ENCODE measurements around the gene COBL. TPM values are rescaled to one million over a fixed set of nuclear protein-coding genes. Genes with fewer than 3 reads are reported as not detected.

The COBL gene
- total and polyA plus RNA-seq, 2 donors (not counting 3 experiments of a cell fraction or from before 2014, with no cell fraction given), result 0.11 TPM; not detected in 1

- H3K9ac ChIP-seq (replicated peaks; ENCODE audit: extremely low read depth, insufficient read depth, low read length), result no peak overlapping the region
- FAIRE-seq (no peak), DNase-seq (ENCODE audit: low read depth, low spot score) (no peak)
- H4K20me1 ChIP-seq (replicated peaks; ENCODE audit: control insufficient read depth, extremely low read depth, insufficient read depth, low read length), result no peaks in the 10 kb centered on the region
- BruUV-seq (replicated peaks), result no TSS peak
- intact Hi-C loops (cut with micrococcal nuclease) (no loop called here), dilution Hi-C loops (cut with MboI; ENCODE audit: extremely low pct_ligation_motif_present, low sequenced_read_pairs) (no loop called here)
- no peak for TF ChIP-seq FOS (IDR thresholded peaks at IDR 0.05; ENCODE audit: borderline replicate concordance, insufficient read depth, low read length)
- no peak for TF ChIP-seq GATA2 (IDR thresholded peaks at IDR 0.05; ENCODE audit: insufficient read depth, insufficient read length, low read depth, low read length)
- no peak for TF ChIP-seq EZH2 (IDR thresholded peaks at IDR 0.05; ENCODE audit: borderline replicate concordance, low read depth, low read length, severe bottlenecking)
- no peak for TF ChIP-seq POLR2A (IDR thresholded peaks at IDR 0.05; ENCODE audit: low read depth, low read length)
- TF ChIP-seq MAX (IDR thresholded peaks at IDR 0.05; ENCODE audit: insufficient read depth, insufficient read length), result no peak
- no peak for TF ChIP-seq POLR2AphosphoS5 (IDR thresholded peaks at IDR 0.05; ENCODE audit: insufficient read depth, low read depth, low read length)
- H2AFZ ChIP-seq (ENCODE audit: low read depth, low read length), result no peak overlapping the region
- no peaks in the 10 kb centered on the region for H3K36me3 ChIP-seq (ENCODE audit: control insufficient read depth in 2 of 2, extremely low read depth in 1 of 2, insufficient read depth in 2 of 2, low read length in 2 of 2)
- no peaks in the 10 kb centered on the region for H3K4me1 ChIP-seq (ENCODE audit: control insufficient read depth, extremely low read depth, insufficient read depth, low read length)
- H3K9me1 ChIP-seq (replicated peaks; ENCODE audit: control insufficient read depth, extremely low read depth, insufficient read depth, low read length), result no peaks in the 10 kb centered on the region
- no peaks in the 10 kb centered on the region for H3K9me3 ChIP-seq (replicated peaks; ENCODE audit: control insufficient read depth, insufficient read depth, low read length)
- no peaks in the 10 kb centered on the region for H3K79me2 ChIP-seq (ENCODE audit: control insufficient read depth, insufficient read depth, low read length)
- H3K4me3 ChIP-seq (replicated peaks in 1 of 3; ENCODE audit: insufficient read depth in 1 of 3, low read depth in 1 of 3, low read length in 3 of 3), result no peak overlapping the region
- no peak overlapping the region for H3K4me2 ChIP-seq (ENCODE audit: insufficient read depth, low read length)
- CTCF ChIA-PET, result no interaction called here
- POLR2A ChIA-PET, result no interaction called here
- no peaks in the 10 kb centered on the region for H3K27me3 ChIP-seq (ENCODE audit: control insufficient read depth in 2 of 2, insufficient read depth in 2 of 2, low read length in 2 of 2)
- H3K27ac ChIP-seq (ENCODE audit: insufficient read depth, low read depth, low read length), result no peak overlapping the region
Observed at GRCh38 chr7:51335057-51335456, 18.4 kb upstream of the COBL start.

- POLR2A ChIA-PET, result no interaction called here
- no peak overlapping the region for H3K9ac ChIP-seq (replicated peaks; ENCODE audit: extremely low read depth, insufficient read depth, low read length)
- DNase-seq (ENCODE audit: low read depth, low spot score) (no peak), FAIRE-seq (no peak)
- no peak for TF ChIP-seq MYC (IDR thresholded peaks at IDR 0.05; ENCODE audit: low read depth, low read length)
- TF ChIP-seq JUN (IDR thresholded peaks at IDR 0.05; ENCODE audit: borderline replicate concordance, insufficient read depth, insufficient read length, low read depth), result no peak
- no peak for TF ChIP-seq POLR2AphosphoS5 (IDR thresholded peaks at IDR 0.05; ENCODE audit: insufficient read depth, low read depth, low read length)
- TF ChIP-seq, protein P1, sequence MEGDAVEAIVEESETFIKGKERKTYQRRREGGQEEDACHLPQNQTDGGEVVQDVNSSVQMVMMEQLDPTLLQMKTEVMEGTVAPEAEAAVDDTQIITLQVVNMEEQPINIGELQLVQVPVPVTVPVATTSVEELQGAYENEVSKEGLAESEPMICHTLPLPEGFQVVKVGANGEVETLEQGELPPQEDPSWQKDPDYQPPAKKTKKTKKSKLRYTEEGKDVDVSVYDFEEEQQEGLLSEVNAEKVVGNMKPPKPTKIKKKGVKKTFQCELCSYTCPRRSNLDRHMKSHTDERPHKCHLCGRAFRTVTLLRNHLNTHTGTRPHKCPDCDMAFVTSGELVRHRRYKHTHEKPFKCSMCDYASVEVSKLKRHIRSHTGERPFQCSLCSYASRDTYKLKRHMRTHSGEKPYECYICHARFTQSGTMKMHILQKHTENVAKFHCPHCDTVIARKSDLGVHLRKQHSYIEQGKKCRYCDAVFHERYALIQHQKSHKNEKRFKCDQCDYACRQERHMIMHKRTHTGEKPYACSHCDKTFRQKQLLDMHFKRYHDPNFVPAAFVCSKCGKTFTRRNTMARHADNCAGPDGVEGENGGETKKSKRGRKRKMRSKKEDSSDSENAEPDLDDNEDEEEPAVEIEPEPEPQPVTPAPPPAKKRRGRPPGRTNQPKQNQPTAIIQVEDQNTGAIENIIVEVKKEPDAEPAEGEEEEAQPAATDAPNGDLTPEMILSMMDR (IDR thresholded peaks at IDR 0.05; ENCODE audit: extremely low read depth in 1 of 2, insufficient read depth in 1 of 2, low read depth in 1 of 2, low read length in 2 of 2), result no peak
- TF ChIP-seq POLR2A (IDR thresholded peaks at IDR 0.05; ENCODE audit: low read depth, low read length), result no peak
- TF ChIP-seq FOS (IDR thresholded peaks at IDR 0.05; ENCODE audit: borderline replicate concordance, insufficient read depth, low read length), result no peak
- no peak for TF ChIP-seq MAX (IDR thresholded peaks at IDR 0.05; ENCODE audit: insufficient read depth, insufficient read length)
- no peak for TF ChIP-seq EZH2 (IDR thresholded peaks at IDR 0.05; ENCODE audit: borderline replicate concordance, low read depth, low read length, severe bottlenecking)
- no peak for TF ChIP-seq GATA2 (IDR thresholded peaks at IDR 0.05; ENCODE audit: insufficient read depth, insufficient read length, low read depth, low read length)
- H3K9me3 ChIP-seq (replicated peaks; ENCODE audit: control insufficient read depth, insufficient read depth, low read length), result no peaks in the 10 kb centered on the region
- no peak overlapping the region for H3K4me3 ChIP-seq (replicated peaks in 1 of 3; ENCODE audit: insufficient read depth in 1 of 3, low read depth in 1 of 3, low read length in 3 of 3)
- H3K4me2 ChIP-seq (ENCODE audit: insufficient read depth, low read length), result no peak overlapping the region
- H3K27me3 ChIP-seq (ENCODE audit: control insufficient read depth in 2 of 2, insufficient read depth in 2 of 2, low read length in 2 of 2), result no peaks in the 10 kb centered on the region
- no peaks in the 10 kb centered on the region for H3K4me1 ChIP-seq (ENCODE audit: control insufficient read depth, extremely low read depth, insufficient read depth, low read length)
- intact Hi-C loops (cut with micrococcal nuclease) (no loop called here), dilution Hi-C loops (cut with MboI; ENCODE audit: extremely low pct_ligation_motif_present, low sequenced_read_pairs) (no loop called here)
- H4K20me1 ChIP-seq (replicated peaks; ENCODE audit: control insufficient read depth, extremely low read depth, insufficient read depth, low read length), result no peaks in the 10 kb centered on the region
- CTCF ChIA-PET, result no interaction called here
- H2AFZ ChIP-seq (ENCODE audit: low read depth, low read length), result no peak overlapping the region
- no peaks in the 10 kb centered on the region for H3K9me1 ChIP-seq (replicated peaks; ENCODE audit: control insufficient read depth, extremely low read depth, insufficient read depth, low read length)
- no peaks in the 10 kb centered on the region for H3K36me3 ChIP-seq (ENCODE audit: control insufficient read depth in 2 of 2, extremely low read depth in 1 of 2, insufficient read depth in 2 of 2, low read length in 2 of 2)
- BruUV-seq (replicated peaks), result no TSS peak
- H3K27ac ChIP-seq (ENCODE audit: insufficient read depth, low read depth, low read length), result no peak overlapping the region
- no peaks in the 10 kb centered on the region for H3K79me2 ChIP-seq (ENCODE audit: control insufficient read depth, insufficient read depth, low read length)
Observed at GRCh38 chr7:51329696-51330263, 13.2 kb upstream of the COBL start.
